ENCODE measurements around the gene RUVBL2.

RUVBL2 gene

GRCh38 chr19:48964205-48965039 lies 29.3 kb upstream of the RUVBL2 start:
- no peak for DNase-seq (ENCODE audit: low read depth)

- peak; percentile 79 for DNase-seq (ENCODE audit: low read depth)
These were observed 28.5 kb upstream of the RUVBL2 start, which contains the start of gene FTL for GRCh38 chr19:48965040-48965805. TSS of gene FTL (plus strand) at chr19:48965309. CDS start at chr19:48965508, 199 bp downstream.

GRCh38 chr19:48965806-48966540 lies 27.7 kb upstream of the RUVBL2 start:
- peak; percentile 84 for DNase-seq (ENCODE audit: low read depth)

GRCh38 chr19:48966541-48967345 lies 26.9 kb upstream of the RUVBL2 start:
- DNase-seq (ENCODE audit: low read depth), result no peak

- no peak for DNase-seq (ENCODE audit: low read depth)
These were observed 26.1 kb upstream of the RUVBL2 start for GRCh38 chr19:48967346-48968178.

- DNase-seq (ENCODE audit: low read depth), result no peak
These were observed 25.5 kb upstream of the RUVBL2 start for GRCh38 chr19:48968179-48968661.

GRCh38 chr19:48968813-48969218 lies 24.9 kb upstream of the RUVBL2 start:
- DNase-seq (ENCODE audit: low read depth), result no peak

- no peak for DNase-seq (ENCODE audit: low read depth)
These were observed 24.2 kb upstream of the RUVBL2 start for GRCh38 chr19:48969276-48970138.

GRCh38 chr19:48970139-48970766 lies 23.4 kb upstream of the RUVBL2 start:
- DNase-seq (ENCODE audit: low read depth), result no peak

- peak; percentile 80 for DNase-seq (ENCODE audit: low read depth)
These were observed 22.7 kb upstream of the RUVBL2 start for GRCh38 chr19:48970923-48971395.

GRCh38 chr19:48975947-48976847 lies 17.5 kb upstream of the RUVBL2 start:
- DNase-seq (ENCODE audit: low read depth), result no peak

GRCh38 chr19:48977061-48977460 lies 16.6 kb upstream of the RUVBL2 start:
- DNase-seq (ENCODE audit: low read depth), result no peak

GRCh38 chr19:48982280-48982679 lies 11.4 kb upstream of the RUVBL2 start:
- DNase-seq (ENCODE audit: low read depth), result no peak

GRCh38 chr19:48985711-48986110 lies 8.0 kb upstream of the RUVBL2 start:
- no peak for DNase-seq (ENCODE audit: low read depth)

GRCh38 chr19:48986211-48986610 lies 7.5 kb upstream of the RUVBL2 start:
- no peak for DNase-seq (ENCODE audit: low read depth)

GRCh38 chr19:48987323-48987722 lies 6.4 kb upstream of the RUVBL2 start:
- no peak for DNase-seq (ENCODE audit: low read depth)

- DNase-seq (ENCODE audit: low read depth), result no peak
These were observed 5.4 kb upstream of the RUVBL2 start for GRCh38 chr19:48988286-48988685.

GRCh38 chr19:48988860-48989259 lies 4.8 kb upstream of the RUVBL2 start:
- DNase-seq (ENCODE audit: low read depth), result no peak

All from activated T-cell treated with anti-CD3 and anti-CD28 coated beads for 1 hour (primary cell).